Prostate gland (tissue), 2 donors: ENCODE results near the gene BRICD5. TPM values are rescaled to one million over a fixed set of nuclear protein-coding genes. Genes with fewer than 3 reads are reported as not detected.

Source experiments
- DNase-seq: peaks from one replicate; pipeline ENCODE4 v3.0.0-alpha.2; 2019; ENCODE audit warnings: low spot score
- H3K27ac ChIP-seq, 2 donors: fragments of 200-600 bp; sonication (generic); 2 replicates each; pipeline ENCODE4 v1.5.1; 2017 to 2019
- H3K27me3 ChIP-seq: fragments of 200-600 bp; sonication (generic); replicated peaks from 2 replicates; pipeline ENCODE4 v1.5.1; 2019; ENCODE audit not compliant: insufficient read depth
- H3K36me3 ChIP-seq, 2 donors: fragments of 200-600 bp; sonication (generic); 1 replicate in 1 of 2; 2 replicates in 1 of 2; pipeline versions ENCODE4 v1.5.1 to v1.8.1; 2017 to 2019
- H3K4me1 ChIP-seq: fragments of 200-600 bp; sonication (generic); replicated peaks from 2 replicates; pipeline ENCODE4 v1.5.1; 2019
- H3K4me3 ChIP-seq, 2 donors: fragments of 200-600 bp; sonication (generic); 2 replicates each; pipeline ENCODE4 v1.5.1; 2017 to 2019
- H3K9me3 ChIP-seq: fragments of 200-600 bp; sonication (generic); 2 replicates; pipeline ENCODE4 v1.5.1; 2017
- POLR2A ChIP-seq: fragments of 450-650 bp; IDR thresholded peaks from one replicate; pipeline ENCODE4 v1.6.1; 2016; ENCODE audit warnings: antibody characterized with exemption, mild to moderate bottlenecking
- POLR2AphosphoS5 ChIP-seq: sonication (generic); formaldehyde crosslinking; IDR thresholded peaks from one replicate; pipeline ENCODE4 v1.6.1; 2017; ENCODE audit warnings: antibody characterized with exemption
- WGBS: methylation state at CpG from one replicate; pipeline ENCODE4 v1.1.5; 2018; 5-methylcytosine and 5-hydroxymethylcytosine counted together
- intact Hi-C: fragments of 100-400 bp; cut with DNase I; formaldehyde crosslinking; loops from one replicate; pipeline ENCODE4 v1.14.2; 2022
- total RNA-seq, 2 donors: library from RNA; depleted of rRNA; stranded (reverse); fragments of >200 nt; gene quantifications; one replicate each; pipeline ENCODE4 v1.1.0, GENCODE V29; 2016
- TF ChIP-seq, protein P1 (sequence below), 4 experiments: fragments of 200-600 bp in 2 of 4; fragments of 450-650 bp in 2 of 4; sonication (generic) in 2 of 4; IDR thresholded peaks; 1 replicate in 3 of 4; 2 replicates in 1 of 4; pipeline ENCODE4 v1.5.1; 2016 to 2019; ENCODE audit warnings: antibody characterized with exemption in 4 of 4, mild to moderate bottlenecking in 2 of 4, moderate library complexity in 2 of 4

Gene BRICD5
- total RNA-seq, 2 donors from 2014 or later, result 18.4 to 26.2 TPM

GRCh38 chr16:2228161-2228824 is 17.6 kb upstream of the BRICD5 start:
- no peak overlapping the region for H3K27ac ChIP-seq

GRCh38 chr16:2226918-2227317 is 16.3 kb upstream of the BRICD5 start:
- Histone ChIP-seq H3K9me3 (no peaks in the 10 kb centered on the region), H3K27me3 (no peaks in the 10 kb centered on the region), H3K4me1 (peaks cover 12% of the 10 kb centered on the region), H3K36me3 (peaks cover 8 to 15% of the 10 kb centered on the region in 2 donors), H3K4me3 (no peak overlapping the region), H3K27ac (no peak overlapping the region)
- intact Hi-C loops, result no loop called here
- no peak for TF ChIP-seq POLR2AphosphoS5
- TF ChIP-seq, protein P1, sequence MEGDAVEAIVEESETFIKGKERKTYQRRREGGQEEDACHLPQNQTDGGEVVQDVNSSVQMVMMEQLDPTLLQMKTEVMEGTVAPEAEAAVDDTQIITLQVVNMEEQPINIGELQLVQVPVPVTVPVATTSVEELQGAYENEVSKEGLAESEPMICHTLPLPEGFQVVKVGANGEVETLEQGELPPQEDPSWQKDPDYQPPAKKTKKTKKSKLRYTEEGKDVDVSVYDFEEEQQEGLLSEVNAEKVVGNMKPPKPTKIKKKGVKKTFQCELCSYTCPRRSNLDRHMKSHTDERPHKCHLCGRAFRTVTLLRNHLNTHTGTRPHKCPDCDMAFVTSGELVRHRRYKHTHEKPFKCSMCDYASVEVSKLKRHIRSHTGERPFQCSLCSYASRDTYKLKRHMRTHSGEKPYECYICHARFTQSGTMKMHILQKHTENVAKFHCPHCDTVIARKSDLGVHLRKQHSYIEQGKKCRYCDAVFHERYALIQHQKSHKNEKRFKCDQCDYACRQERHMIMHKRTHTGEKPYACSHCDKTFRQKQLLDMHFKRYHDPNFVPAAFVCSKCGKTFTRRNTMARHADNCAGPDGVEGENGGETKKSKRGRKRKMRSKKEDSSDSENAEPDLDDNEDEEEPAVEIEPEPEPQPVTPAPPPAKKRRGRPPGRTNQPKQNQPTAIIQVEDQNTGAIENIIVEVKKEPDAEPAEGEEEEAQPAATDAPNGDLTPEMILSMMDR (IDR thresholded peaks at IDR 0.05), result no peak
- TF ChIP-seq POLR2A, result no peak
- WGBS, result 93% methylated on average over 6 of the region's 6 CpGs
- no peak for DNase-seq

More at GRCh38 chr16:2228161-2228824, 17.6 kb upstream of the BRICD5 start:
- no peak overlapping the region for H3K4me3 ChIP-seq
- peaks cover 12 to 29% of the 10 kb centered on the region in 2 donors for H3K36me3 ChIP-seq
- H3K4me1 ChIP-seq, result peaks cover 12% of the 10 kb centered on the region
- intact Hi-C loops, result no loop called here
- TF ChIP-seq POLR2AphosphoS5 (peak; percentile 6), POLR2A (no peak)
- no peaks in the 10 kb centered on the region for H3K9me3 ChIP-seq
- WGBS, result 56% methylated on average over 25 of the region's 25 CpGs
- no peak for DNase-seq
- no peaks in the 10 kb centered on the region for H3K27me3 ChIP-seq

GRCh38 chr16:2226245-2226793 is 15.7 kb upstream of the BRICD5 start:
- Histone ChIP-seq H3K9me3 (no peaks in the 10 kb centered on the region), H3K27me3 (no peaks in the 10 kb centered on the region), H3K4me1 (peaks cover 12% of the 10 kb centered on the region), H3K4me3 (no peak overlapping the region), H3K36me3 (peaks cover 8 to 13% of the 10 kb centered on the region in 2 donors), H3K27ac (peak overlapping the region; percentile 32 to 50)
- intact Hi-C loops, result no loop called here
- DNase-seq, result no peak
- TF ChIP-seq POLR2AphosphoS5, result peak; percentile 5
- TF ChIP-seq, protein P1 (IDR thresholded peaks at IDR 0.05), result no peak
- 55% methylated on average over 9 of the region's 9 CpGs for WGBS

DNA sequence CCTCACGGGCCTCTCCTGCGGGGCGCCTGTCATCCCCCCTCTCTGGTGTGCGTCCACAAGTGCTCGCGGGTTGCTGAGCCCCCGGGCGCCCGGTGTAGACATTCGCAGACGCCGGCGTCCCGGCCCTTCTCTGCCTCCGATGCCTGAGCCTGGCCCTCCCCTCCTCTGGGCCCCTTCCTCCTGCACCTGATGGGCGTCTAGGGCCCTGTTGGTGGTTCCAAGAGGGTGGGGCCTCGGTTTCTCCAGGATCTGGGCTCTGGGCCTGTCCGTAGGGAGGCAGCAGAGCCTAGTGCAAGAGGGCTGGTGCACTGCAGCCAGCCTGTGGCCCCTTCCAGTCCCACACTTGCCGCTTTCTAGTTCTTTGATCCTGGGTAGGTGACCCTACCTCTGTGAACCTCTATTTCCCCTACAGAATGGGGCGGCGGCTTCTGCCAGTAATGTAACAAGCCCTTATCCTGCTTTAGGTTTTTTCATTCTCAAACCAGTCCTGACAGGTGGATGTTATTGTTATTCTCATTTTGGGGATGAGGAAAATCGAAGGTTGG is 13.4 kb upstream of the BRICD5 start:
- intact Hi-C loops, result no loop called here
- TF ChIP-seq POLR2A (no peak), POLR2AphosphoS5 (peak; percentile 8)
- TF ChIP-seq, protein P1 (IDR thresholded peaks at IDR 0.05), result peak in 2 of 4 experiments; percentile 30 to 47
- no peaks in the 10 kb centered on the region for H3K27me3 ChIP-seq
- peaks cover 12% of the 10 kb centered on the region for H3K4me1 ChIP-seq
- peak overlapping the region; percentile 79 to 87 for H3K27ac ChIP-seq
- 4% methylated on average over 22 of the region's 22 CpGs for WGBS
- H3K4me3 ChIP-seq, result peak overlapping the region; percentile 68 to 79
- peaks cover under 1 to 3% of the 10 kb centered on the region in 2 donors for H3K36me3 ChIP-seq
- peak; percentile 42 for DNase-seq
- no peaks in the 10 kb centered on the region for H3K9me3 ChIP-seq

GRCh38 chr16:2223221-2223941 is 12.7 kb upstream of the BRICD5 start, which contains the start of gene E4F1:
Gene E4F1, plus strand, starts transcription at chr16:2223591. Its CDS starts 23 bp downstream, at chr16:2223614.
- Histone ChIP-seq H3K36me3 (no peaks in the 10 kb centered on the region), H3K9me3 (no peaks in the 10 kb centered on the region), H3K27me3 (no peaks in the 10 kb centered on the region), H3K4me1 (peaks cover 11% of the 10 kb centered on the region), H3K27ac (peak within 1 kb of the TSS; percentile 79 to 87), H3K4me3 (peak within 1 kb of the TSS; percentile 68 to 79)
- under 1% methylated on average over 80 of the region's 82 CpGs for WGBS
- TF ChIP-seq, protein P1 (IDR thresholded peaks at IDR 0.05), result peak in 3 of 4 experiments; percentile 14 to 45 (median 35)
- TF ChIP-seq POLR2AphosphoS5 (peak; percentile 99), POLR2A (peak; percentile 85)
- intact Hi-C loops, result no loop called here
- DNase-seq, result peak; percentile 99
